HTR-8/SVneo (cell line): Measurements from ENCODE around the gene KLHL25.
"Not testable (repeated sequence)": the region's sequence is repeated elsewhere in the genome, so short reads cannot be mapped to it uniquely, and the experiment has no call there.

Experiments
- DNase-seq: peaks from one replicate; pipeline ENCODE4 v3.0.0; 2011; ENCODE audit warnings: low spot score, mixed read lengths; ENCODE audit not compliant: insufficient read length
- FAIRE-seq: peaks from 2 replicates; lab custom pipeline; 2011; peaks lifted over from hg19 to GRCh38; lab: Jason Lieb, UNC

Gene KLHL25, protein sequence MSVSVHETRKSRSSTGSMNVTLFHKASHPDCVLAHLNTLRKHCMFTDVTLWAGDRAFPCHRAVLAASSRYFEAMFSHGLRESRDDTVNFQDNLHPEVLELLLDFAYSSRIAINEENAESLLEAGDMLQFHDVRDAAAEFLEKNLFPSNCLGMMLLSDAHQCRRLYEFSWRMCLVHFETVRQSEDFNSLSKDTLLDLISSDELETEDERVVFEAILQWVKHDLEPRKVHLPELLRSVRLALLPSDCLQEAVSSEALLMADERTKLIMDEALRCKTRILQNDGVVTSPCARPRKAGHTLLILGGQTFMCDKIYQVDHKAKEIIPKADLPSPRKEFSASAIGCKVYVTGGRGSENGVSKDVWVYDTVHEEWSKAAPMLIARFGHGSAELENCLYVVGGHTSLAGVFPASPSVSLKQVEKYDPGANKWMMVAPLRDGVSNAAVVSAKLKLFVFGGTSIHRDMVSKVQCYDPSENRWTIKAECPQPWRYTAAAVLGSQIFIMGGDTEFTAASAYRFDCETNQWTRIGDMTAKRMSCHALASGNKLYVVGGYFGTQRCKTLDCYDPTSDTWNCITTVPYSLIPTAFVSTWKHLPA

DNA sequence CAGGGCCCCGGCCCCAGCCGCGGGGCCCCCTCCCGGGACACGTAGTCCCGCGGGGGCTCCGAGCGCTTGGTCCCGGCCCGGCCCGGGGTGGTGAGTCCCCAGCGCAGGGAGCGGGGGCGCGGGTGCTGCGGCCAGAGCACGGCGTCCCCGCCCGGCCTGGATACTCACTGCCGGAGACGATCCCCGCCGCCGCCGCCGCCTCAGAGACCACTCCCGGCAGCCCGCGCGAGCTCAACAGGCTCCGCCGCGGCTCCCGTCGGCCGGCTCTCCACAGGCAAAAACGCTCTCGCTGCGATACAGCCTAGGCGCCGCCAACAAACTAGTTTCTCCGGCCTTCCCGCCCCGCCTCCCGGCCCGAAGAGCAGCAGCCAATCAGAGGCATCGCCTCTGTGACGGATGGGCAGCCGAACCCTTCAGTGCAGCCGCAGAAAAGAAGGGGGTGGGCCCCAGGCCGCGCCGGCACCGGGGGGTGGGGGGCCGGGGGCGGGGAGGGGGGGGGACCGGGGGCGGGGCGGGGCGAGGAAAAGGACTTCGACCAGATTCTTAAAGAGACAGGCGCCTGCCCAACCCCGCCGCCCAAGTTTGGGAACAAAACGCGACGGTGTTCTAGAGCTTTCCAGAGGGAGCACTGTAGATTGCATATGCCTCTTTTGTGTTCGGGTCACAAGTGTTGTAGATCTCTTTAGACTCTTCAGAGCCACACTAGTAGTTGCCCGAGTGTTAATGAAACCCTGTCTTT is at the start of gene KLHL25:
KLHL25 (minus strand) TSS at position 328 of the 739 bp plus-strand sequence. CDS start 25,115 bp downstream, outside the sequence.
- DNase-seq (peak; percentile 97), FAIRE-seq (peak; percentile 62)

DNA sequence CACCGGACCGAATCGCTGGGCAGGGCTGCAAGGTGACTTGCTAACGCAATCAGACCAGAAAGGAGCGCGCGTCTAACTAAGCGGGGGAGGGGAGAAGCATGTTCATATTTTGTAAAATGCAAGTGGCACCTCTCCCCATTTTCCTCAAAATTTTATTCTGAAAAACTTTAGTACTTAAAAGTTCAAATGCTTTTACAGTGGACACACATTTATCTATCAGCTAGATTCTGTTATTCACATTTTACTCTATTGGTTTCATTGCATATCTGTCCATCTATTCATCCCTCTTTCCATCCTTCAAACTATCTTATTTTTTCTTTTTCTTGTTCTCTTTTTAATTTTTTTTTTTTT is 46.1 kb upstream of the KLHL25 start:
- DNase-seq (no peak), FAIRE-seq (no peak)

DNA sequence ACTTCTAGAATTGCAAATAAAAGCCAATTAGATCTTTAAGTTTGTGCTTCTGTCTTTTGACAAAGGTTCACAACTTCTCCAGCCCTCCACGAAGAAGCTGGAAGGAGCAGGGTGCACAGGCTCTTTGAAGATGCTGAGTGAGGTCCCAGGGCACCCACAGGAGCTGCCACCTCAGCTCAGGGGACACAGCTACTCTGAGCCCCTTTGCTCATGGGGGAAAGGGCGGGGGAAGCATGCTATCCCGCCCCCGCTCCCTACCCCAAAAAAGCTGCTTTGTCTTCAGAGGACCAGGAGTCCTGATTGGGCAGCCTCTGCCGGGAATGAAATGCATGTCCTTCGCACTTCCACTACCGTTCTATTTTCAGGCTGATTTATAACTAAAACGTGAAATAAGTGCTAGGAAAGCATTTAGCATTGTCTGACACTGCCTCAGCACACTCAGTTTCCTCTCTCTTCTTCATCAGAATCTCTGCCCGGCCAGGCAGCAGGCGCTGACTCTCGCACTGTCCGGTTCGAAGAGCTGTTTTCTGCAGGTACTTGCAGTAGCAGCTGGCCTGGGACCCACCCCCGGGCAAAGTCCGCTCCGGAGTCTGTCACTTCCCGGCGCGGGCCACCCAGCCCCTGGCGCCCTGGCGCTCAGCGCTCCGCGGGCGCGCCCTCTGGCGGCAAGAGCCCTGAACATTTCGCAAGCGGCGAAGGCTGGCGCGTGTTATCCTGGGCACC is 45.5 kb upstream of the KLHL25 start:
- peak; percentile 82 for DNase-seq
- FAIRE-seq = peak; percentile 57

DNA sequence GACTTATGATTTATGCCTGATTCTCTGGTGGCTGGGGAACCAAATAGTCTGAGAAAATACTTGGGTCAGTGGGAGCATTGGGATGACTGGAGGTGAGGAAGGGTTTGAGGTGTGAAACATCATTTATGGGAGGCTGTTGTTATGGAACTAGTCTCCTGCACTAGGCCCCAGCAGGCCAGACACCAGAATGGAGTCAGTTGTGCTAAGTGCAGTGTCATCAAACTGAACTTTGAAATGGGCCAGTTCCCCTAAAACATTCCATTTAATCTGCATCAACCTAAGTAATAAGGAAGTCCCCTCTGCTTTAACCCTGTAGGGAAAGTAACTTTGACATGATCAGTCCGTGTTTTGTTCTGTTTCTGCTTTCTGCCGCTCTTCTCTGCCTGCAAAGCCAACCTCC is 44.9 kb upstream of the KLHL25 start:
- DNase-seq (no peak), FAIRE-seq (no peak)

DNA sequence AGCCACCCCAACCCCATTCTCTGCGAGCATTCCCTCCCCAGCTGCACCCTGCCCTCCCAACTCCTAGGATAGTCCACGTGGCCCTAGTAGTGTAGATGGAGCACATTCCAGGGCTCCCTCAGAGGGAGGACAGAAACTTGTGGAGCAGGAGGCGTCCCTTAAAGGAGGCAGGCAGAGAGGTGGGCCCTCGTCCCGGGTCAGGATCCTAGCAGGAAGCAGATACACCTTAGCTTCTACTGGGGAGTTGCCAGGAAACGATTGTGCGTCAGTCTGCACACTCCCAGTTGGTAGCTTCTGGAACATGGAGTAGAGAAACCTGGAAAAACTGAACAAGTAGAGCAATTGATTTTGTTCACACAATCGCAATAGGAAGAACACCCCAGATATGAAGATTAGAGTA is 43.9 kb upstream of the KLHL25 start:
- no peak for FAIRE-seq

DNA sequence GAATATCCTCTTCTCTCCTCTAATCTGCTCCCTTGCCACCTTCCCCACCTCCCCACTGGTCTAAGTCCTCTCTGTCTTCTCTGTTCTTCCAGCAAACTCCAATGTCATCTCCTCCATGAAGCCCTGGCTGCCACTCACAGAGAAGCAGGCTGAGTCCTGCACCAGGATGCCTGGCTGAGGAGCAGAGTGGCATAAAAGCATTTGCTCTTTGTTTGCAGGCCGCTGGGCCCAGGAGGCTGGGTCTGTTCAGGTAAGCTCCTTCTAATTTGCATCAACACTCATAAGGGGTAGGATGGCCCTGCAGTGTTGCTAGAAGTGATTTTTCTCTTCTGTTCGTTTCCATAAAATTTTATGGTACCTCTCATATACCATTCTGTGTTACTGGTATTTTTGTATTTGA is 43.2 kb upstream of the KLHL25 start:
- no peak for DNase-seq
- no peak for FAIRE-seq

More for the DNA sequence above, 43.9 kb upstream of the KLHL25 start:
- DNase-seq = no peak

DNA sequence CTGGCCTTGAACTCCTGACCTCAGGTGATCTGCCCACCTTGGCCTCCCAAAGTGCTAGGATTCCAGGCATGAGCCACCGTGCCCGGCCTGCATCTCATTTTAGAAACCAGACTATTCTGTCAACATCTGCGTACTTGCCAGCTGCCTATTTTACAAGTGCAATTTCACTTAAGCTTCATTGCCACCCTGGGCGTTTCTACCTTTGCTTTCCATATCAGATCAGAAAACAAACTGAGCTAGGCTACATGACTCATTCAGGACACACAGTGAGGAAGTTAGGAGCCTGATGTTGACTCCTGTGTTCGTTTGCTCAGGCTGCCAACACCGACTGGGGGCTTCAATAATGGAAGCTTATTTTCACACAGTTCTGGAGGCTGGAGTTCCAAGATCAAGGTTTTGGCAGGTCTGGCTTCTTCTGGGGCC is 42.3 kb upstream of the KLHL25 start:
- DNase-seq (no peak), FAIRE-seq (no peak)

DNA sequence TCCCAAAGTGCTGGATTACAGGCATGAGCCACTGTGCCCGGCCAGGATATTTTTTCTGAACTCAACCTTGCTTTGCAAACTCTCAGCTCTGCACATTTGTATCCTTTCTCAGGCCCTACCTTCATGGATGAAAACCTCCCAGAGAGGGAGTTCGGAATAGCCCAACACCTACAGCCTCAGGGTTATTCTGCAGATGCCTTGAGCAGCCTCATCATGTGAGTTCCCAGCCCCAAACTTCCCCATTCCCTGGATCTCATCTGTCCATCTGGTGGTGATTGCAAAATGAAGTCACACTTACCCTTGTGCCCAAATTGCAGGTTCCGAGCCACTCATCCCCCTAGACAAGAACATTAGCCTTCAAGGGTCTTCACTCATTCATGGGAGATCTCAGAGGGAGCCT is 39.9 kb upstream of the KLHL25 start:
- FAIRE-seq (no peak), DNase-seq (no peak)

DNA sequence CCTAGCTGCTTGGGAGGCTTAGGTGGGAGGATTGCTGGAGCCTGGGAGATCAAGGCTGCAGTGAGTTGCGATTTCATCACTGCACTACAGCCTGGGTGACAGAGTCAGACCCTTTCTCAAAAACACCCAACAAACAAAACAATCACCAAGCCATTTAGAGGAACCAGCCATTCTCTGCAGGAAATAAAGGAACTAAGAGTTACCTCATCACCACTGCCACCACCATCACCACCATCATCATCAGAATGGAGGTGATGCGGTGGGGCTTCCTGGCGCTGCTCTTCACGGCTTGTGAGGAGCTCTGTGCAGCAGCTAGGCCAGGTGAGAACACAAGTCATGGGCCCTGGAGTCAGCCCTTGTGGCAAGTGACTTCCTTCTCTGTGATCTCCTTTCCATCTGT is 37.7 kb upstream of the KLHL25 start:
- FAIRE-seq (no peak), DNase-seq (no peak)

DNA sequence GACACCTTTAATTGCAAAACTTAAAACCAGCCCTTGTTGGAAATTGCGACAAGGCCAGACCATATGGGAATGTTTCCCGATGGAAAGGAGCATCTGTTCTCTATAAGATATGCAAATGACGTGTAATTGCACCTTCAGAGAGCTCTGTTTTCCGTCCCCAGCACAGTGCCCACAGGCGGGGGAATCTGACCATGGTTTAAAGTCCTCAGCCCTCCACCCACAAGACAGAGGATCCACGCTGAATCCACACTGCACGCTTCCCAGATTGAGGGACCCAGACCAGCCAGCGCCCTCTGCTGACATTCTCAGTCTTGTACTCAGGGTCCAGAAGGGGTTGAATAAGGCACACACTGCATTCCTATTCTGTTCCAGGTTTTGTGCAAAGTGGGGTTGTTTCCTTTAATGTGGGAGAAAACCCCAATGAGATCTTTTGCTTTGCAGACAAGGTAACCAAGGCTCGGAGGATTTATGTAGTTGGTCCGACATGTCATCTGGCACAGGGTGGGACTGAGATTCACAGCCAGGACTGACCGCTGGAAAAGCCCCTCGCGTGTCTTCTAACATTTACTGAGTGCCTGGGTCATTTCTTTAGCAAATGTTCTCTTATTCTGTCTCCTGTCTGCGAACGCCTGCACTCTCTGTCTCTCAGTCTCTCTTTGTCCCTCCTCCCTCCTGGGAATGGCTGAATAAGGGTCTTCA is 36.8 kb upstream of the KLHL25 start:
- DNase-seq (peak; percentile 52), FAIRE-seq (no peak)

DNA sequence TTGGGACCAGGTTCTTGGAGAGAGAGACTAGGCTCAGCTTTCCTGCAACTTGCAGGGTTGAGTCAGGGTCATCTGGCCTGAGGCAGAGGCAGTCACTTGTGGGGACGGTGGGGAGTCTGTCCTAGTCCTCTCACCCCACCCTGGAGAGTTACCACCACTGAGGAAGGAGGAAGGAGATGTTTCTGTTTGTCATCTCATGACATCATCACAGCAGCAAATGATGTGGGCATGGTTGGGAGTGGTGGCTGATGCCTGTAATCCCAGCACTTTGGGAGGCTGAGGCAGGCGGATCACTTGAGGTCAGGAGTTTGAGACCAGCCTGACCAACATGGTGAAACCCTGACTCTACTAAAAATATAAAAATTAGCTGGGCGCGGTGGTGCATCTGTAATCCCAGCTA is 35.0 kb upstream of the KLHL25 start:
- not testable (repeated sequence) for FAIRE-seq, DNase-seq

DNA sequence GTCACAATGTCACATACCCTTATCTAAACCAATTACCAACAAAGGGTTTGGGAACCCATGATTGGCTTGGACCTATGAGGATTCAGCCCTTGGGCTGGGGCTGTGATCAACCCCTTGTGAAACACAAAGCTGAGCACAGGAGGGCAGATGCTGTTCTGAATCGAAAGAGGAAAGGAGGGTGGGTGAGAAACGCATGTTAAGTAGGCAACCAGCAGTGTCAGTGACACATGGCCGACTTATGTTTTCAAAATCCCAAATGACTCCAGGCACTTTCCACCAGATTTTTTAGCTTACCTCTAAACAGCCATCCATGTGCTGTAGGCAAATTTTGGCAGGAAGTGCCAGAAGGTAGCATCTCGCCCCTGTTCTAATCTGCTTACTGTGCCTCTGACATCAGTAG is 34.1 kb upstream of the KLHL25 start:
- no peak for DNase-seq
- no peak for FAIRE-seq

DNA sequence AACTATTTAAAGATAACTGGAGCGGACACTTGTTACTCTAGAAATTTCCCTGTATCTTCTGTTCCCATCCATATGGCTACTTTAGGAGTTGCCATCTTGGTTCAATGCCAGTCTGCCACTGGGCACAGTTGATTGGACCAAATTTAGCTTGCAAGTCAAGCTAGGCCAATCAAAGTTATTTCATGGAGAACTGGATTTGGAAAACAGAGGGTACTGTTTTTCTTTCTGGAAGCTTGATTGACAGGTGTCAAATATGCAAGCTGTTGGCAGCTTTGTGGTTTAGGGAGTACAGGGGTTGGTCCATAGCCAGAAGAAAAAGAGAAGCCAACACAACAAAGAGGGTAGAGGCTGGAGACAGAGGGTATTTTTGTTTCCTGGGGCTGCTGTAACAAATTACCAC is 33.4 kb upstream of the KLHL25 start:
- FAIRE-seq (no peak), DNase-seq (no peak)

DNA sequence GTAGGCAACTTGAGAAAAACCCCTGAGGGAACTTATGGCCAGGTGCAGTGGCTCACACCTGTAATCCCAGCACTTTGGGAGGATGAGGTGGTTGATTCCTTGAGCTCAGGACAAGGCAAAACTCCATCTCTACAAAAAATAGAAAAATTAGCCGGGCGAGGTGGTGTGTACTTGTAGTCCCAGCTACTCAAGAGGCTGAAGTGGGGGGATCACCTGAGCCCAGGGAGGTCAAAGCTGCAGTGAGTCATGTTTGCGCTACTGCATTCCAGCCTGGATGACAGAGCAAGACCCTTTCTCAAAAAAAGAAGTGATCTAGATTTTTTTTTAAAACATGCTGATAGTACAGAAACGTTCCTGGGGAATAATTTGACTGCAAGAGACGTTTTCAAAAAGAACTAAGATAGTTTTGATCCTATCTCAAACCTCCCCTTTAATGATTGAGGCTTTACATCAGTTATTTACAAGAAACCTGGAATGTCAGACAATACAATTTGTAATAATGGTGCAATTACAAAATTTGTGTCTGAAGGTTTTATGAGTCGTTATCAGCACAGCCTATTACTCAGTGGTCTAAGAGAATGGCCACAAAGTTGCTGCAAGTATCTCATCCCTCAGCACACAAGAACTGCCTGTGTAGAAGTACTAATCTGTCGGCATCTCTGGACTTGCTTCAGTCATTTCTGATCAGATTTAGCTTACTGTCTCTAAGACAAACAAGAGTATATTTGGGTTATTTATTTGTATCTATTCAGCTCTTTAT is 32.2 kb upstream of the KLHL25 start:
- FAIRE-seq = no peak
- DNase-seq = no peak

DNA sequence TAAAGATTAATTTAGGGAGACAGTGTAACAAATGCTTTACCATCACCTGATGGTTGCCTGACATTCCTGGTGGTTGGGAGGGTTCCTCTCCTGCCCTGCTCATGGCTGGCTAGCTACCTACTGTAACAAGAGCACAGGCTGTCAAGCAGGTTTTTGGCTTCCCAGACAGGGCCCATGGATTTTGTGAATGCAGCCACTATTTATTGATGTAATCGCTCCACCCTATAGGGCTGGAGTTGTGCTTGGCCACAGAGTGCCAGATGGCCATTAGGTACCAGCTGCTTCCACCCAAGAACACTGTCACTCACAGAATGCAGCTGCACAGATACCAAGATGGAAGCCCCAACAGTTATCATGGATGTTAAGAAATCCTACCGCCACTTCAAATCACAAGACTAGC is 31.0 kb upstream of the KLHL25 start:
- FAIRE-seq (no peak), DNase-seq (no peak)

DNA sequence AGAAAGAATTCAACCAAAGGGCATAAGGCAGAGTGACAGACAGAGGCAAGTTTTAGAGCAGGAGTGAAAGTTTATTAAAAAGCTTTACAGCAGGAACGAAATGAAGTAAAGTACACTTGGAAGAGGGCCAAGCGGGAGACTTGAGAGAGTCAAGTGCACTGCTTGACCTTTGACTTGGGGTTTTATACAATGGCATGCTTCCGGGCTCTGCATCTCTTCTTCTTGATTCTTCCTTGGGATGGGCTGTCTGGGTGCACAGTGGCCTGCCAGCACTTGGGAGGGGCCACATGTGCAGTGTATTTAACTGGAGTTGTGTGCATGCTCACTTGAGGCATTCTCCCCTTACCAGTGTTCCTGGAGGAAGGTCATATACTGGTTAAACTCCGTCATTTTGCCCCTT is 30.4 kb upstream of the KLHL25 start:
- FAIRE-seq = no peak

DNA sequence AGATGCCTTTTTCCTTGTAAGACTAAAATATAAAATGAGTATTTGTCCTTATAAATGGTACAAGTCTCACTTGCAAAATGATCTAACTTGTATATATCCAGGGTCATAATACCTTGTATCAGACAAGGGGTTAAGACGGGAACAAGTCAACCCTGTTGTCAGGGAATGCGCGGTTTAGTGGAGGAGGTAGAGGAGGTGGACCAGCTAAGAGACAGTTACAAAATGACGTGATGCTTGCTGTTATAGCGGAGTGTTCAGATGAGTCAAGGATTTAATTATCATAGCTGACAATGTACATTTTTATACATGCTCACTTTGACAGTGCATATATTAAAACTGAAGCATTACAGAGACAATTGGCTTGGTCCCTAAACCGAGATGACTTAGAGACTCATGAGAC is 26.8 kb upstream of the KLHL25 start:
- FAIRE-seq (no peak), DNase-seq (no peak)

More for the DNA sequence above, 30.4 kb upstream of the KLHL25 start:
- DNase-seq = no peak

DNA sequence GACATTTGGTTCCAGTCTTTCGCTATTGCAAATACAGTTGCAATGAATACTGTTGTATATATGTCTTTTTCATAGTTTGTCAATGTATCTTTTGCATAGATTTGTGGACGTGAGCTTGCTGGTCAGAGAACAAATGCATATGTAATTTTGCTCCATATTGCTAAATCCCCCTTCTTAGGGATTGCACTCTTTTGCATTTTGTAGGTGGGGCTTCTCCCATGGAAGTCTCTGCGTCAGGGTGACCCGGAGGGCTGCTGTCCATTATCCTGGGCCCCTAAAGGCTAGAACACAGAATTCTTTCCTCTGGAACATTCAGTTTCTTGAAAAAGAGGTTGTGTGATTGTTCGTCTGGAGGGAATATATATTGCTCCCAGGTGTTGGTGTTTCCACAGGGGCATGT is 25.2 kb upstream of the KLHL25 start:
- DNase-seq (no peak), FAIRE-seq (no peak)

DNA sequence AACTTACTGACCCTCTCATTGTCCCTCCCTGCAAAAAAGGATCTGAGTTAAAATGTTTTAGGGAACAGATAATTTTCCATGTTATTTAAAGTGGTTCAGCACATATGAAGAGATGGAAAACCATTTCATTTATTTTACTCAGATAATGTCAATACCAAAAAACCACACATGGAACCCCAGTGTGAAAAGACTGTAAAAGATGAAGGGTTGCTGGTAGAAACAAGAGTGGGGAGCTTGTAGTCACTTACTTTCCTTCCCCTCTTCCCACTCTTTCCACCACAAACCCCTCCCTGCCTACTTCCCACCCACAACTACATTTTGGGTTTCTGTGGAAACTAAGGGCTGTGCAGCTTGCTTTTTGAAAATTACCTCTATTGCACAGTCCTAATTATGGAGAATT is 18.5 kb upstream of the KLHL25 start:
- no peak for FAIRE-seq
- no peak for DNase-seq
